Muscle layer of duodenum (tissue), 2 donors: ENCODE results near the gene TMEM44.

ENCODE experiments used
- H3K27ac ChIP-seq: one replicate; pipeline ENCODE4 v1.7.0; 2013; ENCODE audit warnings: mild to moderate bottlenecking, low read length
- H3K27me3 ChIP-seq: one replicate; pipeline ENCODE4 v1.7.0; 2013; ENCODE audit warnings: low read depth, mild to moderate bottlenecking, control low read depth, low read length
- H3K36me3 ChIP-seq, 2 donors: one replicate each; pipeline ENCODE4 v1.7.0; 2013; ENCODE audit warnings: low read length in 2 of 2, control low read depth in 1 of 2, mild to moderate bottlenecking in 1 of 2; ENCODE audit not compliant: insufficient read depth in 2 of 2, control insufficient read depth in 1 of 2
- H3K4me1 ChIP-seq, 2 donors: one replicate each; pipeline ENCODE4 v1.7.0; 2013; ENCODE audit warnings: low read length in 2 of 2, mild to moderate bottlenecking in 2 of 2, control low read depth in 1 of 2, moderate library complexity in 1 of 2; ENCODE audit not compliant: insufficient read depth in 2 of 2, control insufficient read depth in 1 of 2
- H3K4me3 ChIP-seq, 2 donors: one replicate each; pipeline ENCODE4 v1.7.0; 2013; ENCODE audit warnings: low read length in 2 of 2, low read depth in 1 of 2, mild to moderate bottlenecking in 1 of 2
- H3K9me3 ChIP-seq, 2 donors: one replicate each; pipeline ENCODE4 v1.7.0; 2013; ENCODE audit warnings: low read length in 2 of 2, control low read depth in 1 of 2, mild to moderate bottlenecking in 1 of 2; ENCODE audit not compliant: control insufficient read depth in 1 of 2
- donor health status: healthy.

TMEM44 gene

DNA sequence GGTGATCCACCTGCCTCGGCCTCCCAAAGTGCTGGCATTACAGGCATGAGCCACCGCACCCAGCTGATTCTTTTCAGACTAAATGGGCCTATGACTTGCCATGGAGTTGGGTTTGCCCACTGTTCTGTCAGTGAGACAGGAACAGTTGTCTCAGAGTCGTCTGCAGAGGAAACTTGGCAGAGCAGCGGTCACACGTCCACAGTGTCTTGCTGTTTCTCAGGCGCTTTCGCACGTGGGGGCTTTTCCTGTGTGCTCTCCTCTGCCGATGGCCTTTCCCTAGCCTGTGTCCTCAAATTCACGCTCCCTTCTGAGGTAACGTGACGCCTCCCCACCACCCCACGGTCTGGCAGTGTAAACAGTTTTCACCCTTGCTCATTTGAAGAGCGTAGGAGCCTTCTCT, 11.3 kb downstream of the TMEM44 start:
- Histone ChIP-seq H3K4me3 (no peak overlapping the region), H3K27me3 (no peaks in the 10 kb centered on the region), H3K27ac (no peak overlapping the region), H3K9me3 (no peaks in the 10 kb centered on the region), H3K4me1 (no peaks in the 10 kb centered on the region), H3K36me3 (peaks cover 0 to 4% of the 10 kb centered on the region in 2 donors)

DNA sequence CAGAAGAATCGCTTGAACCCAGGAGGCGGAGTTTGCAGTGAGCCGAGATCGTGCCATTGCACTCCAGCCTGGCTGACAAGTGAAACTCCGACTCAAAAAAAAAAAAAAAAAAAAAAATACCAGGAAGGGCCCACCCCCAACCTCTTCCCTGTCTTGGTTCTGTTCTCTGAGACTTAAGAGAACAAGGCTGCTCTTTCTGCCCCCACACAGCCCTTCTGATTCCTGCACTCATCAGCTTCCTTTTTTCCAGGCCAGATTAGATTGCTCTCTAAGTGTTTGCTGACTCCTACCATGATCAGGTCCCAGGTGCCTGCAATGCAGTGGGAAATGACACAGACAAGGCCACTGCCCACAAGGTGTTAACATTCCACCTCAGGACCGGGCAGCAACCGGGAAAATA, 13.0 kb downstream of the TMEM44 start:
- Histone ChIP-seq H3K9me3 (no peaks in the 10 kb centered on the region), H3K27ac (no peak overlapping the region), H3K27me3 (no peaks in the 10 kb centered on the region), H3K4me1 (no peaks in the 10 kb centered on the region), H3K4me3 (no peak overlapping the region), H3K36me3 (peaks cover 0 to 3% of the 10 kb centered on the region in 2 donors)

DNA sequence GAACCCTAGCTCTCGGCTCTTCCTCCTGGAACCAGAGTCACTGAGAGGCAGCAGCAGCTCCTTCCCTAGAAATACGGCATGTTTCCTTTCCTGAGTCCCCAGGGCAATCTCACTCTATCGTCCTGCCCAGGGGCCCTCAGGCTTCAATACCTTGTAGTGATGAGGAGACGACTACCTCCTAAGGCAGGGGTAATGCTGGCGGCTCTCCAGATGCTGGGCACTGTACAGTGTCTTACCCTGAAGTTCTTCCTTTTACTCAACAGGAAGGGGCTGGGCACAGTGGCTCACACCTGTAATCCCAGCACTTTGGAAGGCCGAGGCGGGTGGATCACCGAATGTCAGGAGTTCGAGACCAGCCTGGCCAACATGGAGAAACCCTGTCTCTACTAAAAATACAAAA, 13.5 kb downstream of the TMEM44 start:
- no peaks in the 10 kb centered on the region for H3K36me3 ChIP-seq
- H3K27me3 ChIP-seq: no peaks in the 10 kb centered on the region
- no peaks in the 10 kb centered on the region for H3K9me3 ChIP-seq
- no peak overlapping the region for H3K27ac ChIP-seq
- H3K4me3 ChIP-seq: no peak overlapping the region
- H3K4me1 ChIP-seq: no peaks in the 10 kb centered on the region

DNA sequence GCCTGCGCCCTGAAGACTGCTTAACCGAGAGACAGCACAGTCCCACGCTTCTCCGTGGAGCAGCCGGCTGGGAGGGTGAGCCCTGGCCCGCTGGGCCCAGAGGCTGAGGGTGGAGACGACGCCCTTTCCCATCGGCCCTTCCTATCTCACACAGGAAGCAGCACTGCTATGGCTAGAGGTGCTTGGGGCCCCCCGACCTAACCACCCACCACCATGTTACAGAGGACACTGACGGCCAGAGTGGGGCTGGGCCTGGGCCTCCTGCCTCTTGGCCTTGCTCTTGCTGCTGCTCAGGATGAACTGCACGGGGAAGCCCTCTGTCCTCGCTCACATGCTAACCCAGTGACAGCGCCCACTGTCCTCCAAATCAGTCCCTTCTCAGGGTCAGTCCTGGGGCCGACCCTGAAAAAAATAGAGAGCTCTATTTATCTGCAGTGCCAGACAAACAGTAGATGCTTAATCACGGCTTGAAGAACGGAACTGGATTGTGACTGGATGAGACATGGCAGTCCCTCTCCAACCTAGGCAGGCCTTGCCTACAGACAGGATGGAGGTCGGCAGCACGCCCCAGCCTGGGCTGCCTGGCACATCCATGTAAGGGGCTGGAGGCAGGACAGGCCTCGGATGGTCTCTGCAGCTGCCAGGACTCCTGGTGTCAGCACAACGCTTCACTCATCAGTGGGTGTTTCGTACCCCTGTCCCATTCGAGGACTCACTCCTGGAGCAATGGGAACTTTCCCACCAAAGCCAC, 14.2 kb downstream of the TMEM44 start:
- Histone ChIP-seq H3K4me3 (no peak overlapping the region), H3K36me3 (no peaks in the 10 kb centered on the region), H3K27me3 (no peaks in the 10 kb centered on the region), H3K27ac (no peak overlapping the region), H3K9me3 (no peaks in the 10 kb centered on the region), H3K4me1 (no peaks in the 10 kb centered on the region)

DNA sequence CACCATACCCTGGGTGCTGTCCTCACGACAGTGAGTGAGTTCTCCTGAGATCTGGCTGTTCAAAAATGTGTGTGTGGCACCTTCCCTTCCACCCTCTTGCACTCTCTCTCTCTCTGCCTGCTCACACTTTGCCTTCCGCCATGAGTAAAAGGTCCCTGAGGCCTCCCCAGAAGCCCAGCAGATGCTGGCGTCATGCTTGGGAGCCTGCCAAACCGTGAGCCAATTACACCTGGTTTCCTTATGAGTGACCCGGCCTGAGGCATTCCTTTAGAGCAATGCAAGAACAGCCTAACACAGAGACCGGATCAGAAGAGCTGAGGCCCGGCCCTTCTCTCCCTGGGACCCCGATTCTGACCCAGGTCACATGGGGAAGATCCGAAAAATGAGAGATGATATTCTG, 15.4 kb downstream of the TMEM44 start:
- H3K4me3 ChIP-seq: no peak overlapping the region
- H3K27me3 ChIP-seq: no peaks in the 10 kb centered on the region
- H3K9me3 ChIP-seq: no peaks in the 10 kb centered on the region
- H3K36me3 ChIP-seq: no peaks in the 10 kb centered on the region
- H3K27ac ChIP-seq: no peak overlapping the region
- no peaks in the 10 kb centered on the region for H3K4me1 ChIP-seq

DNA sequence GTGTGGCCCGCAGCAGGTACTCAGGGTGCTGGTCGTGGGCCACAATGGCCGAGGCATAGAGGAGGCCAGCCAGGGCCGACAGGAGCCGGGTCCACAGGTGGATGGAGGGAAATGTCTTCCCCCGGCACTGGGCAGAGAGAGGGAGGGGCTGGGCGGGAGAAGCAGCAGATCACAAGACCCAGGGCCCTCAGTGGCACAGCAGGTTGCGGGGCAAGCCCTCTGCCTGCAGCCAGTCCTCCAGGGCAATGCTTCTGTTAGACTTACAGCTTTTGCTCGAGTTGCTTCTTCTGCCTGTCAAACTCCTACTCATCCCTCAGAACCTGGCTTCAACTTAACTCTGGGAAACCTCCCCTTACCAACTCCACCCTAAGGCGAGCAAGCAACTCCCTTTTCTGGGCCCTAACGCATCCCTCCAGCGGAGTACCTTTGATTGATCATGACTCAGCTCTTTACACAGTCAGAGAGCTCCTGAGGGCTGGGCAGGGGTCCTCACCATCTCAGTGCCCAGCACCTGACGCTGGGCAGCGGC, 16.0 kb downstream of the TMEM44 start:
- no peaks in the 10 kb centered on the region for H3K36me3 ChIP-seq
- H3K9me3 ChIP-seq: no peaks in the 10 kb centered on the region
- H3K27ac ChIP-seq: no peak overlapping the region
- no peaks in the 10 kb centered on the region for H3K4me1 ChIP-seq
- H3K27me3 ChIP-seq: no peaks in the 10 kb centered on the region
- no peak overlapping the region for H3K4me3 ChIP-seq

DNA sequence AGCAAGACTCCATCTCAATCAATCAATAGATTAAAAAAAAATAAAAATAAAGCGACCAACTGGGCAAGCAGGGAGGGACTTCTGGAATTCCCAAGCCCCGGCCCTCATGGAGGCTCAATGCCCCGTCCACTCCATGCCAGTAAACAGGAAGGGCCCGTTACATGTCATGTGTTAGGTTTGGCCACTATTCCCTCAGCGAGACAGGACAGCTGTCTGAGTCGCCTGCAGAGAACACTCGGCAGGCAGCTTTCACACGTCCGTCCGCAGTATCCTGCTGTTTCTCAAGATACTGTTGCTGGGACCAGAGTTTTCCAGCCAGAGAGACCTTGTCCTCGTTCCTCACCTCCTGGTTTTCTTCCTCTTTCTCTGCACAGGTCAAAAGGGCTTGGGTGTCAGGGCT, 18.0 kb downstream of the TMEM44 start:
- no peaks in the 10 kb centered on the region for H3K9me3 ChIP-seq
- H3K27me3 ChIP-seq: no peaks in the 10 kb centered on the region
- no peak overlapping the region for H3K4me3 ChIP-seq
- no peaks in the 10 kb centered on the region for H3K4me1 ChIP-seq
- H3K36me3 ChIP-seq: no peaks in the 10 kb centered on the region
- no peak overlapping the region for H3K27ac ChIP-seq

DNA sequence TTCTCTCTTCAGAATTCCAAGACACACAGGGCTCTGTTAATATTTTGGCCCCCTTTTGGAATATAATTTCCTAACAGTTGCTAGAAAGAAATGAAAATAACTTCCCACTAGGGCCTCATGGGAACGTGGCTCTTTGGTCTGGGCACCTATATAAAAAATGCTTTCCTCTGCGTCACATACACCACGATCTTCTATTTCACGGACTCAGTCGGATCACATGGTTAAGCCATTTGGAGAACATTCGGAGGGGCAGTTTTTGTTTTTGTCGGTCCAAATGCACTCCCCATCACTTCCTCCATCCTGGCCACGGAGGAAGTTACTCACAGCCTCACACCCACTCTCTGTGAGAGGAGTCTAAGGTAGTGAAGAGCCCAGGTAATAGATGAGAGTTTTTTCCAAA, 21.0 kb downstream of the TMEM44 start:
- Histone ChIP-seq H3K27me3 (no peaks in the 10 kb centered on the region), H3K27ac (no peak overlapping the region), H3K4me1 (no peaks in the 10 kb centered on the region), H3K36me3 (peaks cover 0 to 5% of the 10 kb centered on the region in 2 donors), H3K9me3 (no peaks in the 10 kb centered on the region), H3K4me3 (no peak overlapping the region)

DNA sequence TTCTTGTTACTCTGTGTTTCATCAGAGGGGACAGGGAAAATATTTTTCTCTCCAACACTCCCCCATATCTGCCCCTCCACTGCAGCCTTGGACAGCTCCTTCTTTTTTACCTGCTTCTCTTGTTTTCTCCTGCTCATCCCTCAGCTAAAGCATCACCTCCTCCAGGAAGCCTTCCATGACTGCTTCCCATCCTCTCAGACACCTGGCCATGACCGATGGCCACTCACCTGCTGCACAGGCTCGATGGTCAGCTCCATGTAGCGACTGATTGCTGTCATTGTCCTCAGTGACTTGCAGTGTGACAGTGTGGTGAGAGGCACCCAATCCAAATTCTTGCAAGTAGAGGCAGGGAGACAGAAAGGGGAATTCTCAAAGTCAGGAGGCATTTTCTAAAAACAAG, 22.5 kb downstream of the TMEM44 start:
- Histone ChIP-seq H3K4me1 (no peaks in the 10 kb centered on the region), H3K36me3 (peaks cover 0 to 5% of the 10 kb centered on the region in 2 donors), H3K27me3 (no peaks in the 10 kb centered on the region)

DNA sequence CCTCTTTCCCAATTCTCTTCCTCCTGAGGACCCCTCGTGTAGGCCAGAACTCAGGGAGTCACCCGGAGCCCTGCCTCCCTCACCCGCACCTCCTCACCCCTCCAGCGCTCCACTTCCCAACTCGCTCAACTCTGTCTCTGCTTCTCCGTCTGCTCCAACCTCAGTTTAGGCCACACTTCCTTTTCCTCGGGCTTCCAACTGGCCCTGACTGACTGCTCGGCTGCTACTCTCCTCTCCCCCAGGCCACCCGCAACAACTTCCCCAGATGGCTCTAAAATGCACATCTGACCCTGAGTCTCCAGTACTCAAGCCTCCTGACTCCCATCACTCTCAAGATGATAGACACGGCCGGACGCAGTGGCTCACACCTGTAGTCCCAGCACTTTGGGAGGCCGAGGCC, 23.6 kb downstream of the TMEM44 start:
- Histone ChIP-seq H3K4me3 (no peak overlapping the region), H3K36me3 (peaks cover 0 to 5% of the 10 kb centered on the region in 2 donors), H3K27me3 (no peaks in the 10 kb centered on the region), H3K27ac (no peak overlapping the region), H3K4me1 (no peaks in the 10 kb centered on the region), H3K9me3 (no peaks in the 10 kb centered on the region)

More for the DNA sequence above, 22.5 kb downstream of the TMEM44 start:
- Histone ChIP-seq H3K27ac (no peak overlapping the region), H3K9me3 (no peaks in the 10 kb centered on the region), H3K4me3 (no peak overlapping the region)

DNA sequence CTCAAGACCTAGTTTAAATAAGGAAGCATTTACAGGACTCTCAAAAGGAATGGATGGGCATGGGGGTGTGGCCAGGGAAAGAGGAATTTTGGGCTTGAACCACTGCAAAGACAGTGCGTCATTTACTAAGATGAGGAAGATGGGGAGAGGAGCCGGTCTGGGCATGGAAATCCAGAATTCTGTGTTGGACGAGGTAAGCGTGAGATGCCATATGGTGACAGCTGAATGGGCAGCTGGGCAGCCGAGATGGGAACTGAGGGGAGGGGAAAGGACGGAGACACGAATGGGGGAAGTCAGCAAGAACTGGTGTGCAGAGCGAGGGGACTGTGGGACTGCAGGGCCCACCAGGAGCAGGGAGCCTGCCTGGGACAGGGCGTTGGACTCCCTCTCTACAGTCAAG, 24.2 kb downstream of the TMEM44 start:
- peaks cover 0 to 5% of the 10 kb centered on the region in 2 donors for H3K36me3 ChIP-seq
- no peaks in the 10 kb centered on the region for H3K9me3 ChIP-seq
- no peaks in the 10 kb centered on the region for H3K4me1 ChIP-seq
- no peak overlapping the region for H3K27ac ChIP-seq
- H3K27me3 ChIP-seq: no peaks in the 10 kb centered on the region
- no peak overlapping the region for H3K4me3 ChIP-seq
